ENCODE measurements around the gene NCAPD2. TPM values are rescaled to one million over a fixed set of nuclear protein-coding genes. Genes with fewer than 3 reads are reported as not detected.

The NCAPD2 gene
- total and polyA plus RNA-seq, 2 donors (not counting 1 experiment from before 2014, with no cell fraction given) = 19.9 to 42.1 TPM

GRCh38 chr12:6450091-6450868 is 43.6 kb upstream of the NCAPD2 start:
- Histone ChIP-seq H3K9me3 (ENCODE audit: control extremely low read depth in 1 of 3, control insufficient read depth in 2 of 3, insufficient read depth in 1 of 3, low read length in 2 of 3) (no peaks in the 10 kb centered on the region), H3K4me1 (ENCODE audit: control insufficient read depth in 2 of 2, insufficient read depth in 2 of 2, low read length in 2 of 2) (peaks cover 46 to 68% of the 10 kb centered on the region in 2 donors), H3K36me3 (replicated peaks in 1 of 2; ENCODE audit: control extremely low read depth in 1 of 2, control insufficient read depth in 1 of 2, extremely low read depth in 1 of 2, insufficient read depth in 2 of 2, low read length in 1 of 2) (peaks cover 0 to 28% of the 10 kb centered on the region in 2 experiments), H3K27me3 (replicated peaks in 1 of 4; ENCODE audit: control extremely low read depth in 1 of 4, control insufficient read depth in 3 of 4, insufficient read depth in 4 of 4, low read length in 3 of 4) (no peaks in the 10 kb centered on the region), H2AFZ (ENCODE audit: insufficient read depth, low read depth, low read length, poor library complexity, severe bottlenecking) (peak overlapping the region; percentile 80), H4K20me1 (ENCODE audit: control insufficient read depth, insufficient read depth, low read length, poor library complexity, severe bottlenecking) (no peaks in the 10 kb centered on the region), H3K27ac (ENCODE audit: low read length in 2 of 2) (peak overlapping the region; percentile 96 to 98), H3K4me2 (replicated peaks; ENCODE audit: low read depth, low read length, poor library complexity, severe bottlenecking) (peak overlapping the region; percentile 83), H3K9ac (ENCODE audit: low read length) (peak overlapping the region; percentile 98), H3K4me3 (ENCODE audit: control extremely low read depth in 1 of 5, extremely low read depth in 1 of 5, insufficient read depth in 1 of 5, low read depth in 2 of 5, low read length in 4 of 5) (peak overlapping the region in 1 of 5 experiments; percentile 97), H3K79me2 (ENCODE audit: control insufficient read depth, insufficient read depth, low read length) (peaks cover 70% of the 10 kb centered on the region)
- intact Hi-C loops (cut with micrococcal nuclease) = no loop called here
- ATAC-seq (ENCODE audit: low read depth) (no peak), DNase-seq (no peak)
- no peaks in the 10 kb centered on the region for H3K27me3 Mint-ChIP-seq
- TF ChIP-seq CTCF (IDR thresholded peaks at IDR 0.05) (no peak), EZH2 (IDR thresholded peaks at IDR 0.05; ENCODE audit: borderline replicate concordance, insufficient read depth, low read depth, low read length, poor library complexity, severe bottlenecking) (no peak)
- H3K27ac Mint-ChIP-seq = peak overlapping the region; percentile 99
- H3K4me3 Mint-ChIP-seq = peak overlapping the region; percentile 97
- POLR2A ChIA-PET = interaction anchor here (1.1 to 3.4 kb wide), 7 partner anchors 7 to 25 kb away, joined by 3 to 54 read pairs (median 12); partner anchors contain the start of gene VAMP1
- peaks cover 72% of the 10 kb centered on the region for H3K4me1 Mint-ChIP-seq
- WGBS (ENCODE audit: insufficient coverage) = 97% methylated on average over 12 of the region's 16 CpGs
- no peaks in the 10 kb centered on the region for H3K9me3 Mint-ChIP-seq (ENCODE audit: insufficient read depth)
- CTCF ChIA-PET = interaction anchor here (0.5 to 5.2 kb wide), 9 partner anchors 10 to 26 kb away, joined by 3 to 80 read pairs (median 5); partner anchors contain the start of gene VAMP1

Measured in B cell (primary cell).